ENCODE data around the gene ZMPSTE24. TPM values are rescaled to one million over a fixed set of nuclear protein-coding genes. Genes with fewer than 3 reads are reported as not detected.

Gene ZMPSTE24
- polyA plus RNA-seq, 2 of the 4 experiments (the other 2 are of a cell fraction): 44.3 to 61.3 TPM

DNA sequence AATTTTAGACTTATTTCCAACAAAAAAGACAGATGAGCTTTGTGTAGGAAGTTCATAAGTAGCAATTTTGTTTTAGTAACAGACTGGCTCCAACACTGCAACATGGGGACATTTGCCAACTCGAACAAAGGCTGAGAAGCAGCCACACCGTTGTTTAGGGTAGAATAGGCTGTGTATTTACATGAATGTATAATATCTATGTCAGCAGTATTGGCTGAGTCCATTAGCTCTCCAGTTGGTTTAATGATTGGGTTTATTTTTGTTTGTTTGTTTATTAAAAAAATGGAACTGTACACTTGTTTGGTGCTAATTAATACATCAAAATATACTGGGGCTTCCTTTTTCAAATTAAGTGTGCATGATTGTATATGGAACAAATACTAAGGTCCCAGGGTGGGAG, 17.6 kb upstream of the ZMPSTE24 start (continued):
- no peak for TF ChIP-seq NFE2L2 (conservative IDR thresholded peaks at IDR 0.05; ENCODE audit: low read length)

- ATAC-seq (no peak), DNase-seq (ENCODE audit: low read depth in 1 of 2, low spot score in 1 of 2) (no peak), FAIRE-seq (no peak)
- Histone ChIP-seq H3K4me3 (no peak overlapping the region), H3K9me3 (no peaks in the 10 kb centered on the region), H3K27ac (no peak overlapping the region), H3K4me1 (no peaks in the 10 kb centered on the region), H3K4me2 (no peak overlapping the region)
- 100% methylated on average over 1 of the region's 1 CpG for WGBS (ENCODE audit: missing lambda C conversion rate)
- CTCF ChIA-PET: interaction anchor here (1.3 kb wide), 1 partner anchor 58 kb away, joined by 3 read pairs; no protein-coding TSS in a partner anchor
- POLR2A ChIA-PET: no interaction called here
- TF ChIP-seq HOXB13 (CRISPR knock-in tag; IDR thresholded peaks at IDR 0.05; ENCODE audit: low read depth): no peak
- TF ChIP-seq EHF (CRISPR knock-in tag; IDR thresholded peaks at IDR 0.05): no peak
- no peak for TF ChIP-seq TFCP2L1 (CRISPR knock-in tag; IDR thresholded peaks at IDR 0.05)
- TF ChIP-seq NFE2L2 (conservative IDR thresholded peaks at IDR 0.05; ENCODE audit: low read length): no peak
- no peak for TF ChIP-seq RFX5 (IDR thresholded peaks at IDR 0.05)
- no peak for TF ChIP-seq POLR2AphosphoS2 (conservative IDR thresholded peaks at IDR 0.05; ENCODE audit: low read length)
- no peak for TF ChIP-seq MAFK (IDR thresholded peaks at IDR 0.05; ENCODE audit: partially characterized antibody)
- TF ChIP-seq, protein P1, sequence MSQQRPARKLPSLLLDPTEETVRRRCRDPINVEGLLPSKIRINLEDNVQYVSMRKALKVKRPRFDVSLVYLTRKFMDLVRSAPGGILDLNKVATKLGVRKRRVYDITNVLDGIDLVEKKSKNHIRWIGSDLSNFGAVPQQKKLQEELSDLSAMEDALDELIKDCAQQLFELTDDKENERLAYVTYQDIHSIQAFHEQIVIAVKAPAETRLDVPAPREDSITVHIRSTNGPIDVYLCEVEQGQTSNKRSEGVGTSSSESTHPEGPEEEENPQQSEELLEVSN (IDR thresholded peaks at IDR 0.05; ENCODE audit: borderline replicate concordance, low read depth): no peak
- no peak for TF ChIP-seq FOSL2 (IDR thresholded peaks at IDR 0.05)
- TF ChIP-seq FOSL2 (CRISPR knock-in tag; IDR thresholded peaks at IDR 0.05): no peak
- TF ChIP-seq ESRRA (IDR thresholded peaks at IDR 0.05; ENCODE audit: borderline replicate concordance, low read length): no peak
- no peak for TF ChIP-seq PBX3 (IDR thresholded peaks at IDR 0.05)
- no peak for TF ChIP-seq ZSCAN20 (CRISPR knock-in tag; IDR thresholded peaks at IDR 0.05)
These were observed 16.7 kb upstream of the ZMPSTE24 start for GRCh38 chr1:40241362-40241761.

DNA sequence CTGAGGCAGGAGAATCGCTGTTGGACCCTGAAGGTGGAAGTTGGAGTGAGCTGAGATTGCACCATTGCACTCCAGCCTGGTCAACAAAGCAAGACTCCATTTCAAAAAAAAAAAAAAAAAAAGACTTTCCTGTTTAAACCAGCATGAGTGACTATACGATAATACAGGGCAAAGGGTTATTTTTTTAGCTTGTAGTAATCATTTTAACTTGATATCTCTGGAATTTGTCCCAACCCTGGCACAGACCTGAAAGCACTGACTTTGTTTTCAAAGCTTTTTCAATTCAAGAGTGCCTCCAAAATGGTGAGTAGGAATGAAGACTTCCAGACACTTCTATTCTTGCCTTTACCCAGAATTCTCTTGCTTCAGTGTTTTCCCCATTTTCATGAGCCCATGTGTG, 14.7 kb upstream of the ZMPSTE24 start:
- Histone ChIP-seq H3K4me3 (no peak overlapping the region), H3K27ac (no peak overlapping the region), H3K4me2 (no peak overlapping the region), H3K9me3 (no peaks in the 10 kb centered on the region), H3K4me1 (no peaks in the 10 kb centered on the region)
- CTCF ChIA-PET: no interaction called here
- ATAC-seq (no peak), FAIRE-seq (no peak), DNase-seq (ENCODE audit: low read depth in 1 of 2, low spot score in 1 of 2) (no peak)
- TF ChIP-seq ZNF302 (CRISPR knock-in tag; IDR thresholded peaks at IDR 0.05) (no peak), REST (IDR thresholded peaks at IDR 0.05) (no peak), CBX8 (IDR thresholded peaks at IDR 0.05) (no peak), HES2 (IDR thresholded peaks at IDR 0.05) (no peak), EP300 (IDR thresholded peaks at IDR 0.05) (no peak), JUNB (IDR thresholded peaks at IDR 0.05) (no peak), PHF8 (IDR thresholded peaks at IDR 0.05; ENCODE audit: borderline replicate concordance, low read depth) (no peak), FOSL2 (IDR thresholded peaks at IDR 0.05) (no peak), FOSL2 (CRISPR knock-in tag; IDR thresholded peaks at IDR 0.05) (no peak), NFE2L2 (conservative IDR thresholded peaks at IDR 0.05; ENCODE audit: low read length) (no peak), NR3C1 (IDR thresholded peaks at IDR 0.05) (no peak), RFX5 (IDR thresholded peaks at IDR 0.05) (no peak)
- WGBS (ENCODE audit: missing lambda C conversion rate): 58% methylated on average over 2 of the region's 2 CpGs
- POLR2A ChIA-PET: no interaction called here

Measured in A549 (cell line).